ENCODE measurements around the gene PARP15. TPM values are rescaled to one million over a fixed set of nuclear protein-coding genes. Genes with fewer than 3 reads are reported as not detected.

The PARP15 gene
- total RNA-seq, 1 experiment from 2014 or later: 0.12 TPM

GRCh38 chr3:122621112-122621511, 43.7 kb downstream of the PARP15 start:
- DNase-seq (ENCODE audit: low read depth, low spot score): no peak
- TF ChIP-seq CEBPB (IDR thresholded peaks at IDR 0.05; ENCODE audit: low read depth) (no peak), POLR2A (IDR thresholded peaks at IDR 0.05; ENCODE audit: borderline replicate concordance, extremely low read depth, insufficient read depth, insufficient read length) (no peak), EZH2 (IDR thresholded peaks at IDR 0.05) (no peak), ZFX (IDR thresholded peaks at IDR 0.05) (no peak), SRF (IDR thresholded peaks at IDR 0.05; ENCODE audit: low read depth) (no peak)
- ChIA-PET CTCF (interaction anchor here (1.1 kb wide), 1 partner anchor 11 kb away, joined by 3 read pairs; no protein-coding TSS in a partner anchor), RAD21 (ENCODE audit: low non-redundant PET in 1 of 2, low total read pairs in 2 of 2, uncharacterized antibody in 2 of 2, unreplicated experiment in 2 of 2) (no interaction called here), POLR2A (no interaction called here)
- Histone ChIP-seq H3K9me2 (ENCODE audit: insufficient read depth) (no peaks in the 10 kb centered on the region), H3K4me1 (ENCODE audit: control insufficient read depth in 1 of 2, insufficient read depth in 2 of 2, low read length in 2 of 2) (no peaks in the 10 kb centered on the region), H3K9ac (ENCODE audit: low read length) (no peak overlapping the region), H3K4me2 (ENCODE audit: low read length) (no peak overlapping the region), H3K27ac (ENCODE audit: low read depth, low read length) (no peak overlapping the region), H3K9me3 (ENCODE audit: control insufficient read depth in 1 of 2, insufficient read depth in 1 of 2, low read depth in 1 of 2, low read length in 2 of 2) (no peaks in the 10 kb centered on the region), H3K4me3 (replicated peaks in 1 of 2; ENCODE audit: low read depth in 1 of 2, low read length in 2 of 2) (no peak overlapping the region), H3K36me3 (ENCODE audit: control insufficient read depth in 1 of 2, insufficient read depth in 2 of 2, low read length in 2 of 2) (no peaks in the 10 kb centered on the region), H4K20me1 (ENCODE audit: insufficient read depth) (no peaks in the 10 kb centered on the region), H2AFZ (ENCODE audit: low read depth, low read length, poor library complexity, severe bottlenecking) (no peak overlapping the region), H3K27me3 (ENCODE audit: insufficient read depth, low read length) (no peaks in the 10 kb centered on the region), H3K79me2 (ENCODE audit: insufficient read depth, low read length) (no peaks in the 10 kb centered on the region)
- intact Hi-C loops (cut with micrococcal nuclease): no loop called here
- ATAC-seq: no peak
- BruUV-seq (replicated peaks): no TSS peak

DNA sequence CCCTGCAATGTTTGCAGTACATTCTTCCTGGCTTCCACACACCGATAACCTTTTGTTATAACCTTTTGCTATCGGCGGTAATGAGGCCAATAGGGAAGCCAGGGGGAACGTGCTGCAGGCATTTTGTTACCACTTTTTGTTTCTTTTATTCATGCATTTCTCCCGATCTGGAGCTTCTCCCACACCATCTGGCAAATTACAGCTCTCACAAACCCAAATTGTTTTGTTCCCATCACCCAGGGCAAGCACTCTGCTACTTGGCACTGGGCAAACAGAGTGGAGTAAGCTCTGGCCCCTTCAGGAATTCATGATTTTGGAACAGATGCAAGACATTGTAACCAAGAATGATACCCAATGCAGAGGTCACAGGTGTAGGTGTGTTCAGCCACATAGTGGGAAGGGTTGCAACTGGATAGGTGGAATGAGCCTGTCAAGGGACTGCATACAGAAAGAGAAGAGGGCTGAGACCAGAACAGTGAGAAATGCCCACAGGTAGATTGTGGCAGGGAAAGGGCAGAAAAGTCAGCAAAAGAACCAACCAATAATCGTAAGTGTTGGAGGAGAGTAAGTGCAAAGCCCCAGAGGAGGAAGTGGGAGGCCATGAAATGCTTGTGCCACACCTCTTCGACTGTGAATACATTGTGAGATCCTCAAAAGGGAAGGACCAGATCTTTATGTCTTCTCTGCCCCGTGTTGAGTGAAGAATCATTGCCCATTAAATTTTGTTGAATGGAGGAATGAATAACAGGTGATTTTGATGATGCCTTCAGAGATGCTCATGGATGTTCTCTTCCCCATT, 45.8 kb downstream of the PARP15 start:
- POLR2A ChIA-PET: no interaction called here
- CTCF ChIA-PET: no interaction called here
- no peak overlapping the region for H3K4me2 ChIP-seq (ENCODE audit: low read length)
- DNase-seq (ENCODE audit: low read depth, low spot score) (no peak), ATAC-seq (no peak)
- no TSS peak for BruUV-seq (replicated peaks)
- no peak overlapping the region for H3K27ac ChIP-seq (ENCODE audit: low read depth, low read length)
- H4K20me1 ChIP-seq (ENCODE audit: insufficient read depth): no peaks in the 10 kb centered on the region
- H3K79me2 ChIP-seq (ENCODE audit: insufficient read depth, low read length): no peaks in the 10 kb centered on the region
- H2AFZ ChIP-seq (ENCODE audit: low read depth, low read length, poor library complexity, severe bottlenecking): no peak overlapping the region
- RAD21 ChIA-PET (ENCODE audit: low non-redundant PET in 1 of 2, low total read pairs in 2 of 2, uncharacterized antibody in 2 of 2, unreplicated experiment in 2 of 2): no interaction called here
- no peaks in the 10 kb centered on the region for H3K9me3 ChIP-seq (ENCODE audit: control insufficient read depth in 1 of 2, insufficient read depth in 1 of 2, low read depth in 1 of 2, low read length in 2 of 2)
- H3K4me3 ChIP-seq (replicated peaks in 1 of 2; ENCODE audit: low read depth in 1 of 2, low read length in 2 of 2): no peak overlapping the region
- H3K36me3 ChIP-seq (ENCODE audit: control insufficient read depth in 1 of 2, insufficient read depth in 2 of 2, low read length in 2 of 2): no peaks in the 10 kb centered on the region
- intact Hi-C loops (cut with micrococcal nuclease): no loop called here
- no peaks in the 10 kb centered on the region for H3K9me2 ChIP-seq (ENCODE audit: insufficient read depth)
- no peaks in the 10 kb centered on the region for H3K4me1 ChIP-seq (ENCODE audit: control insufficient read depth in 1 of 2, insufficient read depth in 2 of 2, low read length in 2 of 2)
- H3K9ac ChIP-seq (ENCODE audit: low read length): no peak overlapping the region
- no peaks in the 10 kb centered on the region for H3K27me3 ChIP-seq (ENCODE audit: insufficient read depth, low read length)
- TF ChIP-seq EZH2phosphoT487 (IDR thresholded peaks at IDR 0.05; ENCODE audit: borderline replicate concordance) (no peak), EGR1 (IDR thresholded peaks at IDR 0.05; ENCODE audit: low read depth) (no peak), SP1 (IDR thresholded peaks at IDR 0.05; ENCODE audit: low read depth) (no peak), POLR2AphosphoS5 (IDR thresholded peaks at IDR 0.05; ENCODE audit: low read depth, low read length) (no peak)
- TF ChIP-seq, protein P1, sequence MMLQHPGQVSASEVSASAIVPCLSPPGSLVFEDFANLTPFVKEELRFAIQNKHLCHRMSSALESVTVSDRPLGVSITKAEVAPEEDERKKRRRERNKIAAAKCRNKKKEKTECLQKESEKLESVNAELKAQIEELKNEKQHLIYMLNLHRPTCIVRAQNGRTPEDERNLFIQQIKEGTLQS (IDR thresholded peaks at IDR 0.05): no peak
